GM23338 (cell line): ENCODE results near the gene TNKS2. TPM values are rescaled to one million over a fixed set of nuclear protein-coding genes. Genes with fewer than 3 reads are reported as not detected.

Experiments used
- ATAC-seq: fragments of 200-7000 bp; cut with Tn5 transposase; 3 replicates; pipeline ENCODE4 v1.9.1; 2020
- DNase-seq: peaks from one replicate; pipeline ENCODE4 v3.0.0-alpha.2; 2015; ENCODE audit warnings: low spot score
- H2AFZ ChIP-seq: fragments of 200-600 bp; sonication (generic); 2 replicates; pipeline ENCODE4 v1.8.0; 2016; ENCODE audit warnings: antibody characterized with exemption, mild to moderate bottlenecking, moderate library complexity
- H3F3A ChIP-seq: fragments of 200-600 bp; sonication (generic); replicated peaks from 2 replicates; pipeline ENCODE4 v1.8.0; 2017; ENCODE audit warnings: antibody characterized with exemption, mixed run types, low read depth
- H3K27ac ChIP-seq: fragments of 200-600 bp; sonication (generic); 2 replicates; pipeline ENCODE4 v1.6.1; 2016; ENCODE audit warnings: low read depth
- H3K27me3 ChIP-seq: fragments of 200-600 bp; sonication (generic); 2 replicates; pipeline ENCODE4 v1.8.0; 2016; ENCODE audit warnings: mild to moderate bottlenecking, mixed run types, moderate library complexity; ENCODE audit not compliant: insufficient read depth
- H3K36me3 ChIP-seq: fragments of 200-600 bp; sonication (generic); 2 replicates; pipeline ENCODE4 v1.8.0; 2016; ENCODE audit warnings: mild to moderate bottlenecking; ENCODE audit not compliant: insufficient read depth
- H3K4me1 ChIP-seq: fragments of 200-600 bp; sonication (generic); 2 replicates; pipeline ENCODE4 v1.8.0; 2016; ENCODE audit warnings: mild to moderate bottlenecking, moderate library complexity; ENCODE audit not compliant: insufficient read depth
- H3K4me2 ChIP-seq: fragments of 200-600 bp; sonication (generic); 2 replicates; pipeline ENCODE4 v1.7.1; 2017; ENCODE audit warnings: mixed run types
- H3K4me3 ChIP-seq: fragments of 200-600 bp; sonication (generic); 2 replicates; pipeline ENCODE4 v1.6.1; 2016; ENCODE audit warnings: mixed run types
- H3K79me2 ChIP-seq: fragments of 200-600 bp; sonication (generic); replicated peaks from 2 replicates; pipeline ENCODE4 v1.8.0; 2017; ENCODE audit warnings: mild to moderate bottlenecking; ENCODE audit not compliant: insufficient read depth
- H3K9me2 ChIP-seq: fragments of 200-600 bp; sonication (generic); 2 replicates; pipeline ENCODE4 v1.8.0; 2017; ENCODE audit not compliant: insufficient read depth
- H4K20me1 ChIP-seq: fragments of 200-600 bp; sonication (generic); replicated peaks from 2 replicates; pipeline ENCODE4 v1.8.0; 2017; ENCODE audit warnings: mild to moderate bottlenecking; ENCODE audit not compliant: insufficient read depth
- H3K27ac Mint-ChIP-seq: 2 replicates; pipeline ENCODE4 v1.8.0; 2020; ENCODE audit warnings: inconsistent platforms, mild to moderate bottlenecking, moderate library complexity, mixed read lengths
- H3K27me3 Mint-ChIP-seq: 3 replicates; pipeline ENCODE4 v1.8.0; 2022; ENCODE audit warnings: low read depth, mild to moderate bottlenecking, moderate library complexity, mixed read lengths, inconsistent platforms; ENCODE audit not compliant: insufficient read depth, poor library complexity
- H3K36me3 Mint-ChIP-seq: 3 replicates; pipeline ENCODE4 v1.8.0; 2021; ENCODE audit warnings: low read depth, mild to moderate bottlenecking, inconsistent platforms, moderate library complexity, mixed read lengths
- H3K4me1 Mint-ChIP-seq: 3 replicates; pipeline ENCODE4 v1.8.0; 2020; ENCODE audit warnings: mild to moderate bottlenecking, inconsistent platforms, mixed read lengths
- H3K4me3 Mint-ChIP-seq: 3 replicates; pipeline ENCODE4 v1.8.0; 2021; ENCODE audit warnings: moderate library complexity, mild to moderate bottlenecking, inconsistent platforms, mixed read lengths
- H3K9me3 Mint-ChIP-seq: 3 replicates; pipeline ENCODE4 v1.8.0; 2020; ENCODE audit warnings: moderate library complexity, mild to moderate bottlenecking, inconsistent platforms, mixed read lengths
- CTCF ChIP-seq, 2 experiments: fragments of 200-600 bp in 1 of 2; sonication (generic) in 1 of 2; conservative IDR thresholded peaks; 2 replicates each; pipeline versions ENCODE4 v1.5.1 to v1.6.1; 2016 to 2017; ENCODE audit warnings: antibody characterized with exemption in 2 of 2, low read depth in 2 of 2, mild to moderate bottlenecking in 2 of 2, moderate library complexity in 1 of 2
- EZH2 ChIP-seq: fragments of 200-600 bp; sonication (generic); IDR thresholded peaks from one replicate; pipeline ENCODE4 v1.8.0; 2017; ENCODE audit warnings: antibody characterized with exemption, mild to moderate bottlenecking, low read depth; ENCODE audit not compliant: unreplicated experiment
- EZH2phosphoT487 ChIP-seq: fragments of 200-600 bp; sonication (generic); IDR thresholded peaks from one replicate; pipeline ENCODE4 v1.8.1; 2018; ENCODE audit warnings: antibody characterized with exemption; ENCODE audit not compliant: unreplicated experiment
- NANOG ChIP-seq: IDR thresholded peaks from 2 replicates; pipeline ENCODE4 v1.6.1; 2016; ENCODE audit warnings: antibody characterized with exemption, borderline replicate concordance
- POLR2AphosphoS5 ChIP-seq: IDR thresholded peaks from 2 replicates; pipeline ENCODE4 v1.6.1; 2016; ENCODE audit warnings: antibody characterized with exemption, low read depth
- REST ChIP-seq: IDR thresholded peaks from one replicate; pipeline ENCODE4 v1.6.1; 2018; ENCODE audit warnings: antibody characterized with exemption; ENCODE audit not compliant: unreplicated experiment
- STAT1 ChIP-seq: IDR thresholded peaks from one replicate; pipeline ENCODE4 v1.6.1; 2016; ENCODE audit warnings: antibody characterized with exemption; ENCODE audit not compliant: unreplicated experiment
- ZNF114 ChIP-seq: fragments of 250-450 bp; sonication (Bioruptor Pico); IDR thresholded peaks from 2 replicates; pipeline ENCODE4 v1.5.0; 2020; ENCODE audit warnings: mild to moderate bottlenecking, moderate library complexity
- ZNF331 ChIP-seq: fragments of 250-450 bp; sonication (Bioruptor Pico); IDR thresholded peaks from 2 replicates; pipeline ENCODE4 v1.5.0; 2020; ENCODE audit warnings: low read depth, mild to moderate bottlenecking, moderate library complexity
- polyA plus RNA-seq: library from polyadenylated mRNA; unstranded; fragments of >200 nt; fragmentation: Nextera tagmentation; extraction: Ambion mirVana; gene quantifications from 2 replicates; pipeline ENCODE4 v1.2.1, GENCODE V29; 2016
- total RNA-seq: library from RNA; depleted of rRNA; stranded (reverse); fragments of >200 nt; shearing (Covaris generic); gene quantifications from 2 replicates; pipeline ENCODE4 v1.2.3, GENCODE V29; 2014
- TF ChIP-seq, protein P1 (sequence below): fragments of 250-450 bp; sonication (Bioruptor Pico); IDR thresholded peaks from 2 replicates; pipeline ENCODE4 v1.5.0; 2020; ENCODE audit warnings: mild to moderate bottlenecking, moderate library complexity

Gene TNKS2
- total and polyA plus RNA-seq, 2 experiments from 2014 or later = 23.5 to 85.5 TPM

DNA sequence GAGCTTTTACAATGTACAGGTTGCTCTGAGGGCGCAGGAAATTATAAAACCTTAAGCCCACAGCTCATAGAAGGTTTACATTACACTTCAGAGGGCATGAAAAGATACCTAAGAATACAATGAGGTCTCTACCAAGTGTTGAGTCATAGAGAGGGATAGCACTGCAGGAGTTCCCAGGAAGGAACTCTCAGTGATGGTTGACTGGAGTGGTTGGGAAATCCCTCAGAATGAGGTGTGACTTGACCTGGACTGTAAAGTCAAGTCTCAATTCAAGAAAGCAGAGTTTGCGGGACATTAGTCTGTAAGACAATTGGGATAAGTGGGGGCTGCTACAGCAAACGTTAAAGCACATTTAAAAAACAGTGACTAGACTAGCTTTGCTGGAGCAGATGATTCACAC lies 21.9 kb downstream of the TNKS2 start:
- Histone ChIP-seq H3K27ac (no peak overlapping the region), H3K4me2 (no peak overlapping the region), H3K9me2 (no peaks in the 10 kb centered on the region), H3K79me2 (peaks cover 6% of the 10 kb centered on the region; the same call in 1 of the 2 replicates), H3K27me3 (no peaks in the 10 kb centered on the region), H3K4me3 (no peak overlapping the region), H2AFZ (no peak overlapping the region), H4K20me1 (peaks cover 6% of the 10 kb centered on the region; the same call in 1 of the 2 replicates), H3K4me1 (no peaks in the 10 kb centered on the region), H3K36me3 (peaks cover 78% of the 10 kb centered on the region), H3F3A (0 out of 2 replicates have a peak, but pooled peaks cover 10% of the 10 kb centered on the region)
- peaks cover 67% of the 10 kb centered on the region for H3K36me3 Mint-ChIP-seq
- no peaks in the 10 kb centered on the region for H3K9me3 Mint-ChIP-seq
- DNase-seq (no peak), ATAC-seq (no peak; the same call in 2 of the 3 replicates)
- H3K4me1 Mint-ChIP-seq = peaks cover 3% of the 10 kb centered on the region; the same call in 2 of the 3 replicates
- H3K27ac Mint-ChIP-seq = peak overlapping the region; percentile 79
- H3K4me3 Mint-ChIP-seq = no peak overlapping the region
- H3K27me3 Mint-ChIP-seq = no peaks in the 10 kb centered on the region
- TF ChIP-seq ZNF114 (CRISPR knock-in tag) (no peak), CTCF (conservative IDR thresholded peaks at IDR 0.05; ENCODE audit: low read depth in 2 of 2) (no peak), REST (no peak), STAT1 (no peak), NANOG (no peak), ZNF331 (no peak), POLR2AphosphoS5 (no peak), EZH2phosphoT487 (no peak), EZH2 (no peak)
- TF ChIP-seq, protein P1, sequence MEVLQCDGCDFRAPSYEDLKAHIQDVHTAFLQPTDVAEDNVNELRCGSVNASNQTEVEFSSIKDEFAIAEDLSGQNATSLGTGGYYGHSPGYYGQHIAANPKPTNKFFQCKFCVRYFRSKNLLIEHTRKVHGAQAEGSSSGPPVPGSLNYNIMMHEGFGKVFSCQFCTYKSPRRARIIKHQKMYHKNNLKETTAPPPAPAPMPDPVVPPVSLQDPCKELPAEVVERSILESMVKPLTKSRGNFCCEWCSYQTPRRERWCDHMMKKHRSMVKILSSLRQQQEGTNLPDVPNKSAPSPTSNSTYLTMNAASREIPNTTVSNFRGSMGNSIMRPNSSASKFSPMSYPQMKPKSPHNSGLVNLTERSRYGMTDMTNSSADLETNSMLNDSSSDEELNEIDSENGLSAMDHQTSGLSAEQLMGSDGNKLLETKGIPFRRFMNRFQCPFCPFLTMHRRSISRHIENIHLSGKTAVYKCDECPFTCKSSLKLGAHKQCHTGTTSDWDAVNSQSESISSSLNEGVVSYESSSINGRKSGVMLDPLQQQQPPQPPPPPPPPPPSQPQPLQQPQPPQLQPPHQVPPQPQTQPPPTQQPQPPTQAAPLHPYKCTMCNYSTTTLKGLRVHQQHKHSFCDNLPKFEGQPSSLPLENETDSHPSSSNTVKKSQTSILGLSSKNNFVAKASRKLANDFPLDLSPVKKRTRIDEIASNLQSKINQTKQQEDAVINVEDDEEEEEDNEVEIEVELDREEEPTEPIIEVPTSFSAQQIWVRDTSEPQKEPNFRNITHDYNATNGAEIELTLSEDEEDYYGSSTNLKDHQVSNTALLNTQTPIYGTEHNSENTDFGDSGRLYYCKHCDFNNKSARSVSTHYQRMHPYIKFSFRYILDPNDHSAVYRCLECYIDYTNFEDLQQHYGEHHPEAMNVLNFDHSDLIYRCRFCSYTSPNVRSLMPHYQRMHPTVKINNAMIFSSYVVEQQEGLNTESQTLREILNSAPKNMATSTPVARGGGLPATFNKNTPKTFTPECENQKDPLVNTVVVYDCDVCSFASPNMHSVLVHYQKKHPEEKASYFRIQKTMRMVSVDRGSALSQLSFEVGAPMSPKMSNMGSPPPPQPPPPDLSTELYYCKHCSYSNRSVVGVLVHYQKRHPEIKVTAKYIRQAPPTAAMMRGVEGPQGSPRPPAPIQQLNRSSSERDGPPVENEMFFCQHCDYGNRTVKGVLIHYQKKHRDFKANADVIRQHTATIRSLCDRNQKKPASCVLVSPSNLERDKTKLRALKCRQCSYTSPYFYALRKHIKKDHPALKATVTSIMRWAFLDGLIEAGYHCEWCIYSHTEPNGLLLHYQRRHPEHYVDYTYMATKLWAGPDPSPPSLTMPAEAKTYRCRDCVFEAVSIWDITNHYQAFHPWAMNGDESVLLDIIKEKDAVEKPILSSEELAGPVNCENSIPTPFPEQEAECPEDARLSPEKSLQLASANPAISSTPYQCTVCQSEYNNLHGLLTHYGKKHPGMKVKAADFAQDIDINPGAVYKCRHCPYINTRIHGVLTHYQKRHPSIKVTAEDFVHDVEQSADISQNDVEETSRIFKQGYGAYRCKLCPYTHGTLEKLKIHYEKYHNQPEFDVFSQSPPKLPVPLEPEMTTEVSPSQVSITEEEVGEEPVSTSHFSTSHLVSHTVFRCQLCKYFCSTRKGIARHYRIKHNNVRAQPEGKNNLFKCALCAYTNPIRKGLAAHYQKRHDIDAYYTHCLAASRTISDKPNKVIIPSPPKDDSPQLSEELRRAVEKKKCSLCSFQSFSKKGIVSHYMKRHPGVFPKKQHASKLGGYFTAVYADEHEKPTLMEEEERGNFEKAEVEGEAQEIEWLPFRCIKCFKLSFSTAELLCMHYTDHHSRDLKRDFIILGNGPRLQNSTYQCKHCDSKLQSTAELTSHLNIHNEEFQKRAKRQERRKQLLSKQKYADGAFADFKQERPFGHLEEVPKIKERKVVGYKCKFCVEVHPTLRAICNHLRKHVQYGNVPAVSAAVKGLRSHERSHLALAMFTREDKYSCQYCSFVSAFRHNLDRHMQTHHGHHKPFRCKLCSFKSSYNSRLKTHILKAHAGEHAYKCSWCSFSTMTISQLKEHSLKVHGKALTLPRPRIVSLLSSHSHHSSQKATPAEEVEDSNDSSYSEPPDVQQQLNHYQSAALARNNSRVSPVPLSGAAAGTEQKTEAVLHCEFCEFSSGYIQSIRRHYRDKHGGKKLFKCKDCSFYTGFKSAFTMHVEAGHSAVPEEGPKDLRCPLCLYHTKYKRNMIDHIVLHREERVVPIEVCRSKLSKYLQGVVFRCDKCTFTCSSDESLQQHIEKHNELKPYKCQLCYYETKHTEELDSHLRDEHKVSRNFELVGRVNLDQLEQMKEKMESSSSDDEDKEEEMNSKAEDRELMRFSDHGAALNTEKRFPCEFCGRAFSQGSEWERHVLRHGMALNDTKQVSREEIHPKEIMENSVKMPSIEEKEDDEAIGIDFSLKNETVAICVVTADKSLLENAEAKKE (CRISPR knock-in tag) = no peak
